ENCODE measurements around the gene ATF7.

GRCh38 chr12:53462935-53463334, 163.2 kb downstream of the ATF7 start:
- TF ChIP-seq, protein P1, sequence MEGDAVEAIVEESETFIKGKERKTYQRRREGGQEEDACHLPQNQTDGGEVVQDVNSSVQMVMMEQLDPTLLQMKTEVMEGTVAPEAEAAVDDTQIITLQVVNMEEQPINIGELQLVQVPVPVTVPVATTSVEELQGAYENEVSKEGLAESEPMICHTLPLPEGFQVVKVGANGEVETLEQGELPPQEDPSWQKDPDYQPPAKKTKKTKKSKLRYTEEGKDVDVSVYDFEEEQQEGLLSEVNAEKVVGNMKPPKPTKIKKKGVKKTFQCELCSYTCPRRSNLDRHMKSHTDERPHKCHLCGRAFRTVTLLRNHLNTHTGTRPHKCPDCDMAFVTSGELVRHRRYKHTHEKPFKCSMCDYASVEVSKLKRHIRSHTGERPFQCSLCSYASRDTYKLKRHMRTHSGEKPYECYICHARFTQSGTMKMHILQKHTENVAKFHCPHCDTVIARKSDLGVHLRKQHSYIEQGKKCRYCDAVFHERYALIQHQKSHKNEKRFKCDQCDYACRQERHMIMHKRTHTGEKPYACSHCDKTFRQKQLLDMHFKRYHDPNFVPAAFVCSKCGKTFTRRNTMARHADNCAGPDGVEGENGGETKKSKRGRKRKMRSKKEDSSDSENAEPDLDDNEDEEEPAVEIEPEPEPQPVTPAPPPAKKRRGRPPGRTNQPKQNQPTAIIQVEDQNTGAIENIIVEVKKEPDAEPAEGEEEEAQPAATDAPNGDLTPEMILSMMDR (IDR thresholded peaks at IDR 0.05): no peak
- TF ChIP-seq POLR2A (IDR thresholded peaks at IDR 0.05): no peak
